A549 (cell line): ENCODE results near the gene KCNAB3. TPM values are rescaled to one million over a fixed set of nuclear protein-coding genes. Genes with fewer than 3 reads are reported as not detected.

ENCODE experiments used
- ATAC-seq, 2 experiments: fragments of 200-7000 bp in 1 of 2; fragments of >200 bp in 1 of 2; cut with Nextera tagmentation in 1 of 2; cut with Tn5 transposase in 1 of 2; 3 replicates each; pipeline versions ENCODE4 v1.8.0 to v1.9.1; 2018 to 2020; ENCODE audit warnings: mild to moderate bottlenecking in 1 of 2, moderate library complexity in 1 of 2
- CTCF ChIA-PET: fragments of 300-600 bp; sonication (Branson Sonifier 250); formaldehyde crosslinking; extraction: SDS; loops from one replicate; lab custom pipeline; 2021; ENCODE audit warnings: antibody characterized with exemption, inconsistent platforms; lab: Yijun Ruan, JAX
- POLR2A ChIA-PET: fragments of 350-600 bp; formaldehyde crosslinking; extraction: SDS; loops from one replicate; lab custom pipeline; 2021; ENCODE audit warnings: antibody characterized with exemption, inconsistent platforms; lab: Yijun Ruan, JAX
- DNase-seq, 2 experiments: peaks; one replicate each; pipeline versions ENCODE4 v3.0.0 to v3.0.0-alpha.2; 2011 to 2016; ENCODE audit warnings: low read depth in 1 of 2, low spot score in 1 of 2
- FAIRE-seq: peaks from 2 replicates; lab custom pipeline; 2011; peaks lifted over from hg19 to GRCh38; lab: Jason Lieb, UNC
- H3K27ac ChIP-seq, 2 experiments: fragments of >200 bp; sonication (Bioruptor Twin); formaldehyde crosslinking; 3 replicates each; pipeline ENCODE4 v1.5.1; 2016 to 2017
- H3K4me1 ChIP-seq: fragments of >200 bp; sonication (Bioruptor Twin); formaldehyde crosslinking; 3 replicates; pipeline ENCODE4 v1.6.1; 2016
- H3K4me2 ChIP-seq: fragments of >200 bp; sonication (Bioruptor Twin); formaldehyde crosslinking; 3 replicates; pipeline ENCODE4 v1.6.1; 2016
- H3K4me3 ChIP-seq: fragments of >200 bp; sonication (Bioruptor Twin); formaldehyde crosslinking; 3 replicates; pipeline ENCODE4 v1.5.1; 2016
- H3K9me3 ChIP-seq: fragments of >200 bp; sonication (Bioruptor Twin); formaldehyde crosslinking; 3 replicates; pipeline ENCODE4 v1.6.1; 2016
- CBX8 ChIP-seq: fragments of 200-600 bp; sonication (generic); IDR thresholded peaks from 2 replicates; pipeline ENCODE4 v1.6.1; 2016
- CHD2 ChIP-seq: fragments of 150-350 bp; IDR thresholded peaks from 2 replicates; pipeline ENCODE4 v1.6.1; 2014; ENCODE audit warnings: low read length; ENCODE audit not compliant: partially characterized antibody
- ESRRA ChIP-seq: fragments of 150-350 bp; IDR thresholded peaks from 2 replicates; pipeline ENCODE4 v1.6.1; 2014; ENCODE audit warnings: mild to moderate bottlenecking, low read length, borderline replicate concordance
- FOSL2 ChIP-seq, 2 experiments: fragments of 450-650 bp in 1 of 2; fragments of >200 bp in 1 of 2; sonication (Bioruptor Twin) in 1 of 2; formaldehyde crosslinking; IDR thresholded peaks; 2 replicates each; pipeline versions ENCODE4 v1.5.0 to v1.6.1; 2016 to 2020; ENCODE audit warnings: mild to moderate bottlenecking in 1 of 2, moderate library complexity in 1 of 2
- HDAC2 ChIP-seq: fragments of 200-600 bp; sonication (generic); IDR thresholded peaks from 2 replicates; pipeline ENCODE4 v1.6.1; 2016
- HOXA7 ChIP-seq: fragments of 250-450 bp; sonication (Bioruptor Pico); IDR thresholded peaks from 2 replicates; pipeline ENCODE4 v1.5.0; 2020; ENCODE audit warnings: mild to moderate bottlenecking, moderate library complexity
- HOXB5 ChIP-seq: fragments of 250-450 bp; sonication (Bioruptor Pico); IDR thresholded peaks from 2 replicates; pipeline ENCODE4 v1.5.0; 2020; ENCODE audit warnings: mild to moderate bottlenecking, moderate library complexity
- JUN ChIP-seq, 2 experiments: fragments of >200 bp; sonication (Bioruptor Twin); formaldehyde crosslinking; IDR thresholded peaks; 2 replicates in 1 of 2; 3 replicates in 1 of 2; pipeline ENCODE4 v1.6.1; 2016 to 2017
- NR3C1 ChIP-seq: fragments of >200 bp; sonication (Bioruptor Twin); formaldehyde crosslinking; IDR thresholded peaks from 3 replicates; pipeline ENCODE4 v1.6.1; 2017
- PBX3 ChIP-seq: IDR thresholded peaks from 2 replicates; pipeline ENCODE4 v1.6.1; 2012
- POLR2AphosphoS2 ChIP-seq: conservative IDR thresholded peaks from 2 replicates; pipeline ENCODE4 v1.6.1; 2012; ENCODE audit warnings: low read length, improper control_type of control experiment, inconsistent platforms
- RAD21 ChIP-seq, 2 experiments: fragments of >200 bp in 1 of 2; sonication (Bioruptor Twin) in 1 of 2; formaldehyde crosslinking in 1 of 2; IDR thresholded peaks in 1 of 2; conservative IDR thresholded peaks in 1 of 2; 2 replicates in 1 of 2; 3 replicates in 1 of 2; pipeline ENCODE4 v1.6.1; 2012 to 2018; ENCODE audit warnings: inconsistent platforms in 1 of 2
- RFX5 ChIP-seq: fragments of 450-650 bp; IDR thresholded peaks from 2 replicates; pipeline ENCODE4 v1.7.1; 2014; ENCODE audit warnings: antibody characterized with exemption, mild to moderate bottlenecking, moderate library complexity
- RNF2 ChIP-seq: fragments of 200-600 bp; sonication (generic); IDR thresholded peaks from 2 replicates; pipeline ENCODE4 v1.6.1; 2016; ENCODE audit warnings: low read depth, mild to moderate bottlenecking, antibody characterized with exemption, moderate library complexity, borderline replicate concordance
- SREBF2 ChIP-seq: fragments of 450-650 bp; IDR thresholded peaks from 2 replicates; pipeline ENCODE4 v1.6.1; 2014; ENCODE audit warnings: mild to moderate bottlenecking, moderate library complexity
- ZC3H11A ChIP-seq: fragments of 450-650 bp; IDR thresholded peaks from 2 replicates; pipeline ENCODE4 v1.6.1; 2014; ENCODE audit warnings: antibody characterized with exemption, mild to moderate bottlenecking
- ZFP36 ChIP-seq: fragments of 450-650 bp; IDR thresholded peaks from 2 replicates; pipeline ENCODE4 v1.6.1; 2014; ENCODE audit warnings: borderline replicate concordance; ENCODE audit not compliant: partially characterized antibody
- ZSCAN20 ChIP-seq: fragments of 250-450 bp; sonication (Bioruptor Pico); IDR thresholded peaks from 2 replicates; pipeline ENCODE4 v1.8.0; 2022; ENCODE audit warnings: mild to moderate bottlenecking, moderate library complexity
- WGBS: methylation state at CpG from one replicate; pipeline ENCODE4 v1.1.6; 2017; ENCODE audit errors: missing lambda C conversion rate; 5-methylcytosine and 5-hydroxymethylcytosine counted together
- polyA plus RNA-seq, 4 experiments: library from polyadenylated mRNA; depleted of rRNA in 3 of 4; stranded (reverse); fragments of >200 nt; fragmentation: RNase III in 1 of 4; extraction: RNeasy Plus Mini Kit Qiagen cat#74134 plus additional on column Dnase treatment in 1 of 4; gene quantifications; 2 replicates in 3 of 4; 3 replicates in 1 of 4; pipeline ENCODE4 v1.2.3, GENCODE V29; 2011 to 2017
- TF ChIP-seq, protein P1 (sequence below): fragments of 200-600 bp; sonication (generic); IDR thresholded peaks from 2 replicates; pipeline ENCODE4 v1.6.1; 2016; ENCODE audit warnings: antibody characterized with exemption, mild to moderate bottlenecking, moderate library complexity
- TF ChIP-seq, protein P2 (sequence below): IDR thresholded peaks from 2 replicates; pipeline ENCODE4 v1.6.1; 2012; ENCODE audit warnings: low read depth, borderline replicate concordance
- TF ChIP-seq, protein P3 (sequence below): fragments of 150-350 bp; IDR thresholded peaks from 2 replicates; pipeline ENCODE4 v1.6.1; 2014; ENCODE audit warnings: low read depth, mild to moderate bottlenecking, low read length

KCNAB3 gene
- polyA plus RNA-seq, 2 of the 4 experiments (the other 2 are of a cell fraction), result 2.7 to 3.2 TPM

DNA sequence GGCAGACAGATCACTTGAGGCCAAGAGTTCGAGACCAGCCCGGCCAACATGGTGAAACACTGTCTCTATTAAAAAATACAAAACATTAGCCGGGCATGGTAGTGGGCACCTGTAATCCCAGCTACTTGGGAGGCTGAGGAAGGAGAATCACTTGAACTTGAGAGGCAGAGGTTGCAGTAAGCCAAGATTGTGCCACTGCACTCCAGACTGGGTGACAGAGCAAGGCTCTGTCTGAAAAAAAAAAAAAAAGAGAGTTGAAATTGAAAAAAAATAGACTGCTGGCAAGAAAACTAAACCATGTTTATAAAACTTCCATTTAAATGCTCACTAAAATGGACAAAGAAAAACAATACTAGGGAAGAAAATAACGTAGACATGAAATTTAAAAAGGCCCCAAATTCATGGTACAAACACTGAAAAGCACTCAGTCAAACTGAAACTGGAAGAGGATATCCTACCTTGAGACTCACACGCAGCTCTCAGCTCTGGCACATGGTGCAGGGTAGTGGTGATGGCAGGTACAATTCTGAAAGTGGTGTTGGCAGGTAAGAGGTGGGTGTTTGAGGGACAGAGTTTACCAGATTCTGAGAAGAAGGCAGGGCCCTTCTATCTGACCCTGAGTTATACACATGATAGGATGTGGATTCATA lies 21.6 kb upstream of the KCNAB3 start:
- ATAC-seq (no peak), FAIRE-seq (no peak)
- no peaks in the 10 kb centered on the region for H3K9me3 ChIP-seq

GRCh38 chr17:7950578-7950977 lies 20.9 kb upstream of the KCNAB3 start:
- 98% methylated on average over 3 of the region's 3 CpGs for WGBS
- Histone ChIP-seq H3K9me3 (no peaks in the 10 kb centered on the region), H3K4me3 (no peak overlapping the region), H3K4me1 (no peaks in the 10 kb centered on the region), H3K4me2 (no peak overlapping the region), H3K27ac (no peak overlapping the region)
- FAIRE-seq (no peak), ATAC-seq (no peak), DNase-seq (no peak)
- ChIA-PET CTCF (interaction anchor here (1.2 to 33.2 kb wide), 3 partner anchors 33 to 110 kb away, joined by 3 to 470 read pairs (median 4); no protein-coding TSS in a partner anchor), POLR2A (no interaction called here)
- TF ChIP-seq HOXB5 (no peak), SREBF2 (no peak), POLR2AphosphoS2 (no peak), ZFP36 (no peak)
- TF ChIP-seq, protein P1, sequence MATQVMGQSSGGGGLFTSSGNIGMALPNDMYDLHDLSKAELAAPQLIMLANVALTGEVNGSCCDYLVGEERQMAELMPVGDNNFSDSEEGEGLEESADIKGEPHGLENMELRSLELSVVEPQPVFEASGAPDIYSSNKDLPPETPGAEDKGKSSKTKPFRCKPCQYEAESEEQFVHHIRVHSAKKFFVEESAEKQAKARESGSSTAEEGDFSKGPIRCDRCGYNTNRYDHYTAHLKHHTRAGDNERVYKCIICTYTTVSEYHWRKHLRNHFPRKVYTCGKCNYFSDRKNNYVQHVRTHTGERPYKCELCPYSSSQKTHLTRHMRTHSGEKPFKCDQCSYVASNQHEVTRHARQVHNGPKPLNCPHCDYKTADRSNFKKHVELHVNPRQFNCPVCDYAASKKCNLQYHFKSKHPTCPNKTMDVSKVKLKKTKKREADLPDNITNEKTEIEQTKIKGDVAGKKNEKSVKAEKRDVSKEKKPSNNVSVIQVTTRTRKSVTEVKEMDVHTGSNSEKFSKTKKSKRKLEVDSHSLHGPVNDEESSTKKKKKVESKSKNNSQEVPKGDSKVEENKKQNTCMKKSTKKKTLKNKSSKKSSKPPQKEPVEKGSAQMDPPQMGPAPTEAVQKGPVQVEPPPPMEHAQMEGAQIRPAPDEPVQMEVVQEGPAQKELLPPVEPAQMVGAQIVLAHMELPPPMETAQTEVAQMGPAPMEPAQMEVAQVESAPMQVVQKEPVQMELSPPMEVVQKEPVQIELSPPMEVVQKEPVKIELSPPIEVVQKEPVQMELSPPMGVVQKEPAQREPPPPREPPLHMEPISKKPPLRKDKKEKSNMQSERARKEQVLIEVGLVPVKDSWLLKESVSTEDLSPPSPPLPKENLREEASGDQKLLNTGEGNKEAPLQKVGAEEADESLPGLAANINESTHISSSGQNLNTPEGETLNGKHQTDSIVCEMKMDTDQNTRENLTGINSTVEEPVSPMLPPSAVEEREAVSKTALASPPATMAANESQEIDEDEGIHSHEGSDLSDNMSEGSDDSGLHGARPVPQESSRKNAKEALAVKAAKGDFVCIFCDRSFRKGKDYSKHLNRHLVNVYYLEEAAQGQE, result no peak

More for the DNA sequence above, 21.6 kb upstream of the KCNAB3 start:
- WGBS, result 85% methylated on average over 5 of the region's 5 CpGs
- no peak overlapping the region for H3K4me2 ChIP-seq
- no peak for DNase-seq
- TF ChIP-seq RNF2 (no peak), ZSCAN20 (CRISPR knock-in tag) (no peak)
- TF ChIP-seq, all 56 proteins: peak for 0
- Histone ChIP-seq H3K4me1 (no peaks in the 10 kb centered on the region), H3K4me3 (no peak overlapping the region), H3K27ac (no peak overlapping the region)
- ChIA-PET CTCF (interaction anchor here (0.6 to 33.2 kb wide), 6 partner anchors 33 to 187 kb away, joined by 3 to 470 read pairs (median 4); no protein-coding TSS in a partner anchor), POLR2A (no interaction called here)

- DNase-seq, result no peak
- Histone ChIP-seq H3K4me1 (no peaks in the 10 kb centered on the region), H3K4me2 (no peak overlapping the region), H3K27ac (no peak overlapping the region), H3K9me3 (no peaks in the 10 kb centered on the region), H3K4me3 (no peak overlapping the region)
- no peak for FAIRE-seq
- 78% methylated on average over 5 of the region's 5 CpGs for WGBS
- CTCF ChIA-PET, result interaction anchor here (1.2 to 33.2 kb wide), 10 partner anchors 9 to 113 kb away, joined by 3 to 470 read pairs (median 5); partner anchors contain the start of genes CNTROB and TRAPPC1
- ATAC-seq, result no peak
- TF ChIP-seq ZSCAN20 (CRISPR knock-in tag) (no peak), RFX5 (no peak), ZC3H11A (no peak), ESRRA (no peak), FOSL2 (IDR thresholded peaks at IDR 0.05) (no peak), FOSL2 (CRISPR knock-in tag; IDR thresholded peaks at IDR 0.05) (no peak), JUN (IDR thresholded peaks at IDR 0.05) (no peak), RAD21 (conservative IDR thresholded peaks at IDR 0.05 in 1 of 2, IDR thresholded peaks at IDR 0.05 in 1 of 2) (no peak), SREBF2 (no peak), POLR2AphosphoS2 (no peak)
- POLR2A ChIA-PET, result no interaction called here
Observed at GRCh38 chr17:7947651-7948050, 18.0 kb upstream of the KCNAB3 start.

GRCh38 chr17:7946441-7946840 lies 16.8 kb upstream of the KCNAB3 start:
- no peak for ATAC-seq
- Histone ChIP-seq H3K27ac (no peak overlapping the region), H3K4me2 (no peak overlapping the region), H3K4me1 (no peaks in the 10 kb centered on the region), H3K9me3 (no peaks in the 10 kb centered on the region), H3K4me3 (no peak overlapping the region)
- FAIRE-seq, result no peak
- WGBS, result 92% methylated on average over 5 of the region's 5 CpGs
- POLR2A ChIA-PET, result no interaction called here
- DNase-seq, result no peak
- CTCF ChIA-PET, result interaction anchor here (0.6 to 33.2 kb wide), 11 partner anchors 14 to 174 kb away, joined by 3 to 470 read pairs (median 5); partner anchors contain the start of genes CNTROB and TRAPPC1
- TF ChIP-seq, protein P2, sequence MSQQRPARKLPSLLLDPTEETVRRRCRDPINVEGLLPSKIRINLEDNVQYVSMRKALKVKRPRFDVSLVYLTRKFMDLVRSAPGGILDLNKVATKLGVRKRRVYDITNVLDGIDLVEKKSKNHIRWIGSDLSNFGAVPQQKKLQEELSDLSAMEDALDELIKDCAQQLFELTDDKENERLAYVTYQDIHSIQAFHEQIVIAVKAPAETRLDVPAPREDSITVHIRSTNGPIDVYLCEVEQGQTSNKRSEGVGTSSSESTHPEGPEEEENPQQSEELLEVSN, result no peak
- TF ChIP-seq NR3C1 (no peak), CBX8 (no peak), PBX3 (no peak), HDAC2 (no peak), CHD2 (no peak), HOXA7 (no peak)
- TF ChIP-seq, protein P3, sequence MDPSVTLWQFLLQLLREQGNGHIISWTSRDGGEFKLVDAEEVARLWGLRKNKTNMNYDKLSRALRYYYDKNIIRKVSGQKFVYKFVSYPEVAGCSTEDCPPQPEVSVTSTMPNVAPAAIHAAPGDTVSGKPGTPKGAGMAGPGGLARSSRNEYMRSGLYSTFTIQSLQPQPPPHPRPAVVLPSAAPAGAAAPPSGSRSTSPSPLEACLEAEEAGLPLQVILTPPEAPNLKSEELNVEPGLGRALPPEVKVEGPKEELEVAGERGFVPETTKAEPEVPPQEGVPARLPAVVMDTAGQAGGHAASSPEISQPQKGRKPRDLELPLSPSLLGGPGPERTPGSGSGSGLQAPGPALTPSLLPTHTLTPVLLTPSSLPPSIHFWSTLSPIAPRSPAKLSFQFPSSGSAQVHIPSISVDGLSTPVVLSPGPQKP, result no peak
